H9 (cell line): Measurements from ENCODE around the gene LRRFIP2. TPM values are rescaled to one million over a fixed set of nuclear protein-coding genes. Genes with fewer than 3 reads are reported as not detected.
"Not testable (repeated sequence)": the region's sequence is repeated elsewhere in the genome, so short reads cannot be mapped to it uniquely, and the experiment has no call there.

Experiments used
- DNase-seq: peaks from one replicate; pipeline ENCODE4 v3.0.0-alpha.2; 2017
- H2AFZ ChIP-seq: one replicate; pipeline ENCODE4 v1.6.1; 2013; ENCODE audit warnings: mild to moderate bottlenecking, low read length, control low read depth, moderate library complexity
- H2AK5ac ChIP-seq: 2 replicates; pipeline ENCODE4 v1.6.1; 2013; ENCODE audit warnings: low read length, control low read depth, mixed read lengths; ENCODE audit not compliant: insufficient read length
- H2BK120ac ChIP-seq: one replicate; pipeline ENCODE4 v1.6.1; 2013; ENCODE audit warnings: low read depth, mild to moderate bottlenecking, low read length, control low read depth, inconsistent platforms; ENCODE audit not compliant: poor library complexity, severe bottlenecking
- H2BK12ac ChIP-seq: 2 replicates; pipeline ENCODE4 v1.6.1; 2013; ENCODE audit warnings: low read length, control low read depth, mixed read lengths, low read depth; ENCODE audit not compliant: insufficient read length
- H2BK15ac ChIP-seq: 2 replicates; pipeline ENCODE4 v1.6.1; 2013; ENCODE audit warnings: low read depth, low read length, control low read depth
- H2BK20ac ChIP-seq: one replicate; pipeline ENCODE4 v1.6.1; 2013; ENCODE audit warnings: low read depth, mild to moderate bottlenecking, low read length, control low read depth, inconsistent platforms; ENCODE audit not compliant: poor library complexity, severe bottlenecking
- H2BK5ac ChIP-seq: 2 replicates; pipeline ENCODE4 v1.6.1; 2013; ENCODE audit warnings: low read length, control low read depth, mixed read lengths; ENCODE audit not compliant: insufficient read length
- H3K14ac ChIP-seq: 2 replicates; pipeline ENCODE4 v1.6.1; 2013; ENCODE audit warnings: low read length, control low read depth; ENCODE audit not compliant: insufficient read depth
- H3K18ac ChIP-seq: 2 replicates; pipeline ENCODE4 v1.6.1; 2013; ENCODE audit warnings: low read depth, mild to moderate bottlenecking, mixed read lengths, low read length, control low read depth; ENCODE audit not compliant: insufficient read length
- H3K23ac ChIP-seq: 2 replicates; pipeline ENCODE4 v1.6.1; 2013; ENCODE audit warnings: low read length, control low read depth, mixed read lengths, low read depth; ENCODE audit not compliant: insufficient read length
- H3K23me2 ChIP-seq: 2 replicates; pipeline ENCODE4 v1.6.1; 2013; ENCODE audit warnings: low read depth, mild to moderate bottlenecking, mixed read lengths, low read length, control low read depth; ENCODE audit not compliant: insufficient read length, poor library complexity, severe bottlenecking
- H3K27ac ChIP-seq: 2 replicates; pipeline ENCODE4 v1.5.1; 2013; ENCODE audit warnings: low read length, control low read depth, mixed read lengths, low read depth; ENCODE audit not compliant: insufficient read length
- H3K27me3 ChIP-seq: 2 replicates; pipeline ENCODE4 v1.6.1; 2013; ENCODE audit warnings: low read length, control low read depth, inconsistent platforms; ENCODE audit not compliant: insufficient read depth
- H3K4ac ChIP-seq: 2 replicates; pipeline ENCODE4 v1.6.1; 2013; ENCODE audit warnings: low read depth, mild to moderate bottlenecking, control low read depth, inconsistent platforms, low read length, moderate library complexity
- H3K4me1 ChIP-seq: 2 replicates; pipeline ENCODE4 v1.6.1; 2013; ENCODE audit warnings: low read length, control low read depth, inconsistent platforms; ENCODE audit not compliant: insufficient read depth
- H3K4me2 ChIP-seq: 2 replicates; pipeline ENCODE4 v1.6.1; 2013; ENCODE audit warnings: low read length, control low read depth, mixed read lengths; ENCODE audit not compliant: insufficient read length, insufficient read depth
- H3K56ac ChIP-seq: 2 replicates; pipeline ENCODE4 v1.6.1; 2013; ENCODE audit warnings: low read depth, mild to moderate bottlenecking, mixed read lengths, low read length, control low read depth; ENCODE audit not compliant: insufficient read length
- H3K79me1 ChIP-seq: 2 replicates; pipeline ENCODE4 v1.6.1; 2013; ENCODE audit warnings: low read depth, mild to moderate bottlenecking, moderate library complexity, low read length, control low read depth, inconsistent platforms; ENCODE audit not compliant: insufficient read depth, poor library complexity, severe bottlenecking
- H3K79me2 ChIP-seq: 2 replicates; pipeline ENCODE4 v1.6.1; 2013; ENCODE audit warnings: low read length, control low read depth, inconsistent platforms; ENCODE audit not compliant: insufficient read depth
- H3K9ac ChIP-seq: 2 replicates; pipeline ENCODE4 v1.6.1; 2013; ENCODE audit warnings: low read length, control low read depth, mixed read lengths; ENCODE audit not compliant: insufficient read length; ENCODE audit errors: extremely low read depth
- H3K9me3 ChIP-seq: one replicate; pipeline ENCODE4 v1.6.1; 2013; ENCODE audit warnings: low read depth, low read length, inconsistent platforms; ENCODE audit not compliant: control insufficient read depth
- H3T11ph ChIP-seq: one replicate; pipeline ENCODE4 v1.6.1; 2013; ENCODE audit warnings: mild to moderate bottlenecking, low read length, control low read depth, inconsistent platforms
- H4K20me1 ChIP-seq: one replicate; pipeline ENCODE4 v1.6.1; 2013; ENCODE audit not compliant: control insufficient read depth, insufficient read length, insufficient read depth
- H4K5ac ChIP-seq: 2 replicates; pipeline ENCODE4 v1.6.1; 2013; ENCODE audit warnings: low read depth, mild to moderate bottlenecking, mixed read lengths, low read length, control low read depth; ENCODE audit not compliant: insufficient read length
- H4K8ac ChIP-seq: replicated peaks from 2 replicates; pipeline ENCODE4 v1.6.1; 2013; ENCODE audit warnings: low read length, control low read depth, mixed read lengths, low read depth; ENCODE audit not compliant: insufficient read length
- H4K91ac ChIP-seq: 2 replicates; pipeline ENCODE4 v1.6.1; 2013; ENCODE audit warnings: low read depth, mild to moderate bottlenecking, moderate library complexity, mixed read lengths, low read length, control low read depth; ENCODE audit not compliant: insufficient read length
- H3K27ac Mint-ChIP-seq, 3 experiments: 2 replicates in 2 of 3; 3 replicates in 1 of 3; pipeline ENCODE4 v1.8.0; 2020 to 2021; ENCODE audit warnings: mixed read lengths in 3 of 3, mild to moderate bottlenecking in 1 of 3, moderate library complexity in 1 of 3
- H3K27me3 Mint-ChIP-seq: 2 replicates; pipeline ENCODE4 v1.8.0; 2021; ENCODE audit warnings: low read depth, mild to moderate bottlenecking, moderate library complexity, mixed read lengths
- H3K36me3 Mint-ChIP-seq, 3 experiments: 2 replicates in 2 of 3; 3 replicates in 1 of 3; pipeline ENCODE4 v1.8.0; 2020 to 2021; ENCODE audit warnings: low read depth in 3 of 3, mixed read lengths in 3 of 3; ENCODE audit not compliant: insufficient read depth in 1 of 3
- H3K4me1 Mint-ChIP-seq, 2 experiments: 2 replicates each; pipeline ENCODE4 v1.8.0; 2020; ENCODE audit warnings: mixed read lengths in 2 of 2
- H3K4me3 Mint-ChIP-seq, 2 experiments: 2 replicates in 1 of 2; 3 replicates in 1 of 2; pipeline ENCODE4 v1.8.0; 2020 to 2021; ENCODE audit warnings: mild to moderate bottlenecking in 2 of 2, mixed read lengths in 2 of 2, moderate library complexity in 1 of 2
- H3K9me3 Mint-ChIP-seq, 2 experiments: 2 replicates in 1 of 2; 3 replicates in 1 of 2; pipeline ENCODE4 v1.8.0; 2020; ENCODE audit warnings: mild to moderate bottlenecking in 2 of 2, mixed read lengths in 2 of 2, moderate library complexity in 1 of 2
- WGBS: extraction: QIAGEN DNeasy Blood & Tissue Kit; methylation state at CpG from one replicate; pipeline ENCODE4 v1.1.7; 2013; ENCODE audit warnings: missing lambda C conversion rate, low lambda C conversion rate, mixed read lengths; ENCODE audit not compliant: insufficient read length; ENCODE audit errors: extremely low coverage; 5-methylcytosine and 5-hydroxymethylcytosine counted together
- total RNA-seq: library from RNA; stranded (reverse); gene quantifications from 2 replicates; pipeline ENCODE4 v1.2.1, GENCODE V29; 2021
- TF ChIP-seq, protein P1 (sequence below): fragments of 200-600 bp; sonication (generic); conservative IDR thresholded peaks from 3 replicates; pipeline ENCODE4 v1.8.0; 2021; ENCODE audit warnings: antibody characterized with exemption, mild to moderate bottlenecking

The LRRFIP2 gene
- total RNA-seq, 1 experiment from 2014 or later = 30.7 TPM

DNA sequence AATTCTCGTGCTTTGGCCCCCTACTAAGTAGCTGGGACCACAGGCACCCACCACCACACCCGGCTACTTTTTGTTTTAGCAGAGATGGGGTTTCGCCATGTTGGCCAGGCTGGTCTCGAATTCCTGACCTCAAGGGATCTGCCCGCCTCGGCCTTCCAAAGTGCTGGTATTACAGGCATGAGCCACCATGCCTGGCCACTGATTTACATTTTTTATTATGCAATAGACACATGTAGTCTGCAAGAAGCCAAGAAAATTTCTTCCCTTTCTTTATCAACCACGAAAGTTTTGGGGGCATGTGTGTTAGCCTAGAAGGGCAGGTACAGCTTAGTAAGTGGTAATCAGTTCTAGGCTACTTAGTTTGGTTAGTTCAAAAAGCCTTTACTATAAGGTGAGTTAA, 51.1 kb downstream of the LRRFIP2 start:
- TF ChIP-seq, protein P1, sequence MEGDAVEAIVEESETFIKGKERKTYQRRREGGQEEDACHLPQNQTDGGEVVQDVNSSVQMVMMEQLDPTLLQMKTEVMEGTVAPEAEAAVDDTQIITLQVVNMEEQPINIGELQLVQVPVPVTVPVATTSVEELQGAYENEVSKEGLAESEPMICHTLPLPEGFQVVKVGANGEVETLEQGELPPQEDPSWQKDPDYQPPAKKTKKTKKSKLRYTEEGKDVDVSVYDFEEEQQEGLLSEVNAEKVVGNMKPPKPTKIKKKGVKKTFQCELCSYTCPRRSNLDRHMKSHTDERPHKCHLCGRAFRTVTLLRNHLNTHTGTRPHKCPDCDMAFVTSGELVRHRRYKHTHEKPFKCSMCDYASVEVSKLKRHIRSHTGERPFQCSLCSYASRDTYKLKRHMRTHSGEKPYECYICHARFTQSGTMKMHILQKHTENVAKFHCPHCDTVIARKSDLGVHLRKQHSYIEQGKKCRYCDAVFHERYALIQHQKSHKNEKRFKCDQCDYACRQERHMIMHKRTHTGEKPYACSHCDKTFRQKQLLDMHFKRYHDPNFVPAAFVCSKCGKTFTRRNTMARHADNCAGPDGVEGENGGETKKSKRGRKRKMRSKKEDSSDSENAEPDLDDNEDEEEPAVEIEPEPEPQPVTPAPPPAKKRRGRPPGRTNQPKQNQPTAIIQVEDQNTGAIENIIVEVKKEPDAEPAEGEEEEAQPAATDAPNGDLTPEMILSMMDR = no peak
- no peaks in the 10 kb centered on the region for H3K23me2 ChIP-seq
- H3T11ph ChIP-seq = no peak overlapping the region
- H2BK5ac ChIP-seq = no peak overlapping the region
- H3K18ac ChIP-seq = no peak overlapping the region
- no CpG with 5 or more reads among the region's 7 CpGs for WGBS
- DNase-seq = no peak
- H4K8ac ChIP-seq = no peak overlapping the region
- H2AK5ac ChIP-seq = no peak overlapping the region
- H3K27ac ChIP-seq = no peak overlapping the region
- no peak overlapping the region for H3K9ac ChIP-seq
- no peak overlapping the region for H4K91ac ChIP-seq
- H2BK20ac ChIP-seq = no peak overlapping the region
- no peak overlapping the region for H4K5ac ChIP-seq
- peak overlapping the region in 1 of 3 experiments; percentile 23; a peak in 1 of 7 replicates for H3K27ac Mint-ChIP-seq
- no peak overlapping the region for H2BK15ac ChIP-seq
- no peaks in the 10 kb centered on the region; a peak in 1 of 5 replicates for H3K9me3 Mint-ChIP-seq
- no peak overlapping the region for H3K56ac ChIP-seq
- H3K27me3 ChIP-seq = no peaks in the 10 kb centered on the region
- H3K23ac ChIP-seq = no peak overlapping the region
- no peak overlapping the region for H3K4me2 ChIP-seq
- H3K4me1 Mint-ChIP-seq = no peaks in the 10 kb centered on the region
- H3K9me3 ChIP-seq = no peaks in the 10 kb centered on the region
- H3K27me3 Mint-ChIP-seq = no peaks in the 10 kb centered on the region
- H3K4ac ChIP-seq = no peak overlapping the region
- peaks cover 4 to 6% (median 4%) of the 10 kb centered on the region in 3 experiments; a peak in 6 of 7 replicates for H3K36me3 Mint-ChIP-seq
- H3K4me3 Mint-ChIP-seq = no peak overlapping the region
- H2BK120ac ChIP-seq = no peak overlapping the region
- no peak overlapping the region for H3K14ac ChIP-seq
- no peaks in the 10 kb centered on the region for H3K79me1 ChIP-seq
- H2AFZ ChIP-seq = no peak overlapping the region
- H2BK12ac ChIP-seq = no peak overlapping the region
- H3K79me2 ChIP-seq = no peaks in the 10 kb centered on the region
- H3K4me1 ChIP-seq = no peaks in the 10 kb centered on the region
- H4K20me1 ChIP-seq = no peaks in the 10 kb centered on the region

DNA sequence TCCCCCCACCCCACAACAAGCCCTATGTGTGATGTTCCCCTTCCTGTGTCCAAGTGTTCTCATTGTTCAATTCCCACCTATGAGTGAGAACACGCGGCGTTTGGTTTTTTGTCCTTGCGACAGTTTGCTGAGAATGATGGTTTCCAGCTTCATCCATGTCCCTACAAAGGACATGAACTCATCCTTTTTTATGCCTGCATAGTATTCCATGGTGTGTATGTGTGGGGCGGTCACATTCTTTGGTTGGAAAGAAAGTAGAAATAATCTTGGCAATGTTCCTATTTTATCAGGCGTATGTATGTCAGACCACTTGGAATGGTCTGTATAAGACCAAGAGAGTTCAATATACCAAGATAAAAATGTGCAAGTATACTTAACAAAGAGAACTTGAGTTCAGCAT, 52.3 kb downstream of the LRRFIP2 start:
- not testable (repeated sequence) for H3K56ac ChIP-seq, H3K23ac ChIP-seq, H2AK5ac ChIP-seq, H3K14ac ChIP-seq, H3K4me1 Mint-ChIP-seq, H3K79me1 ChIP-seq, H2BK5ac ChIP-seq, H2AFZ ChIP-seq, H4K20me1 ChIP-seq, H3K4me2 ChIP-seq, H2BK12ac ChIP-seq, H3K4ac ChIP-seq, DNase-seq, H3K4me1 ChIP-seq, H4K5ac ChIP-seq, H3K79me2 ChIP-seq, H4K91ac ChIP-seq, H4K8ac ChIP-seq, H2BK20ac ChIP-seq, H3K9ac ChIP-seq, H2BK15ac ChIP-seq, H3T11ph ChIP-seq, H3K9me3 Mint-ChIP-seq, H3K36me3 Mint-ChIP-seq, H3K23me2 ChIP-seq, H2BK120ac ChIP-seq, H3K18ac ChIP-seq, H3K4me3 Mint-ChIP-seq, H3K27ac Mint-ChIP-seq, H3K27me3 Mint-ChIP-seq, H3K27me3 ChIP-seq, H3K9me3 ChIP-seq, H3K27ac ChIP-seq
- no CpG with 5 or more reads among the region's 6 CpGs for WGBS
